Measurements from ENCODE around the gene RAC2.

The RAC2 gene

DNA sequence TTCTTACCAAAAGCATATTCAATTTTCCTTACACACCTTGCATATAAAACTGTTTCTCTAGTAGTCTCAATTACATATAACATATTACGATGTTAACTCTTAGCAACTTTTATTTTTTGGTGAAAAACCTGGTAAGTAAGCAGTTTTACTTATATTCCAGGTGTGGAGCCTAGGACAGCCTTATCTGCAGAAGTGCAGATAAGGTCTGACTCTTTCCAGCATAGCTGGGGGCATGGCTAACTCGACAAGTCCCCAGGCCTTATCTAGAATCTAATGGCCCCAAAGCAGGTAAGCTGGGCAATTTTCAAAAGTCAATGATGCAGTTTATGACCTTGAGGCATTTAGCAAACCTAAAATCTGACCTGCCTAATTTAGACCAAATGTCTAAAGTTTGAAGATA is 51.9 kb downstream of the RAC2 start:
- H4K20me1 ChIP-seq (ENCODE audit: insufficient read depth, low read length) = no peaks in the 10 kb centered on the region
- H3K4me3 ChIP-seq (ENCODE audit: low read length) = no peak overlapping the region
- H3K9me3 ChIP-seq (ENCODE audit: insufficient read depth, low read length) = 0 out of 2 replicates have a peak, but pooled peaks cover 4% of the 10 kb centered on the region
- H3K27me3 ChIP-seq (ENCODE audit: low read depth, low read length) = no peaks in the 10 kb centered on the region
- H3K36me3 ChIP-seq (replicated peaks; ENCODE audit: low read depth, low read length) = peaks cover 11% of the 10 kb centered on the region
- H3K27ac ChIP-seq (ENCODE audit: low read length) = no peak overlapping the region
- no peak overlapping the region for H3K4me2 ChIP-seq (ENCODE audit: low read length)
- no peak overlapping the region for H3K9ac ChIP-seq (ENCODE audit: low read length)
- TF ChIP-seq EZH2phosphoT487 (IDR thresholded peaks at IDR 0.05; ENCODE audit: low read depth) = no peak
- TF ChIP-seq, protein P1, sequence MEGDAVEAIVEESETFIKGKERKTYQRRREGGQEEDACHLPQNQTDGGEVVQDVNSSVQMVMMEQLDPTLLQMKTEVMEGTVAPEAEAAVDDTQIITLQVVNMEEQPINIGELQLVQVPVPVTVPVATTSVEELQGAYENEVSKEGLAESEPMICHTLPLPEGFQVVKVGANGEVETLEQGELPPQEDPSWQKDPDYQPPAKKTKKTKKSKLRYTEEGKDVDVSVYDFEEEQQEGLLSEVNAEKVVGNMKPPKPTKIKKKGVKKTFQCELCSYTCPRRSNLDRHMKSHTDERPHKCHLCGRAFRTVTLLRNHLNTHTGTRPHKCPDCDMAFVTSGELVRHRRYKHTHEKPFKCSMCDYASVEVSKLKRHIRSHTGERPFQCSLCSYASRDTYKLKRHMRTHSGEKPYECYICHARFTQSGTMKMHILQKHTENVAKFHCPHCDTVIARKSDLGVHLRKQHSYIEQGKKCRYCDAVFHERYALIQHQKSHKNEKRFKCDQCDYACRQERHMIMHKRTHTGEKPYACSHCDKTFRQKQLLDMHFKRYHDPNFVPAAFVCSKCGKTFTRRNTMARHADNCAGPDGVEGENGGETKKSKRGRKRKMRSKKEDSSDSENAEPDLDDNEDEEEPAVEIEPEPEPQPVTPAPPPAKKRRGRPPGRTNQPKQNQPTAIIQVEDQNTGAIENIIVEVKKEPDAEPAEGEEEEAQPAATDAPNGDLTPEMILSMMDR (IDR thresholded peaks at IDR 0.05; ENCODE audit: low read depth, low read length) = no peak
- peaks cover 9% of the 10 kb centered on the region for H3K4me1 ChIP-seq (ENCODE audit: low read length)
- no peaks in the 10 kb centered on the region for H3K79me2 ChIP-seq (ENCODE audit: low read length)
- H2AFZ ChIP-seq (ENCODE audit: low read depth, low read length) = no peak overlapping the region

DNA sequence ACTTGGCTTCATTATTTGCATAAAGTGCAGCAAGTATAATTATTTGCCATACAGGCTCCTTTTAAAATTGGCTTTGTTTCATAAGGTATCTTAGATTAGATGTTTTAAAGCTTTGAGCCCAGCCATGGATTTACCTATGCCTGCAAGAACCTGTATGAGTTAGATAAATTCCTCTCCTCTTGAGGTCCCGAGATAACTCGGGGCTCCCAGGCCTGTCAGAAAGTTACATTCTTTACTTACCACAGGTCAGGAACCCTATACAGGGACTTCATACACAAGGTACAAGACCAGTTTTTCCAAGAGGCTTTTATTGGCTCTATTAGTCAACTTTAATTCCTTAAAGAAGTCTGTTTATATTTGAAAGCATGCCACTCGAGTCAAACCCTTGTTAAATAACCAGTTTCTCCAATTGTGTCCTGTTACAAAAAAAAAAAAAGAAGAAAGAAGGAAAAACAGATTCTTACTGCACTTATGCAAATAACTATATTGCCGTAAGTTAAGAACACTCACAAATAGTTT is 53.7 kb downstream of the RAC2 start:
- Histone ChIP-seq H3K79me2 (ENCODE audit: low read length) (no peaks in the 10 kb centered on the region), H3K4me2 (ENCODE audit: low read length) (no peak overlapping the region), H3K4me3 (ENCODE audit: low read length) (no peak overlapping the region), H3K27me3 (ENCODE audit: low read depth, low read length) (0 out of 2 replicates have a peak, but pooled peaks cover 6% of the 10 kb centered on the region), H3K27ac (ENCODE audit: low read length) (no peak overlapping the region), H4K20me1 (ENCODE audit: insufficient read depth, low read length) (no peaks in the 10 kb centered on the region), H3K9me3 (ENCODE audit: insufficient read depth, low read length) (0 out of 2 replicates have a peak, but pooled peaks cover 4% of the 10 kb centered on the region), H3K36me3 (replicated peaks; ENCODE audit: low read depth, low read length) (peaks cover 7% of the 10 kb centered on the region), H3K9ac (ENCODE audit: low read length) (no peak overlapping the region), H3K4me1 (ENCODE audit: low read length) (peaks cover 18% of the 10 kb centered on the region), H2AFZ (ENCODE audit: low read depth, low read length) (no peak overlapping the region)
- TF ChIP-seq, protein P1 (IDR thresholded peaks at IDR 0.05; ENCODE audit: low read depth, low read length) = no peak
- TF ChIP-seq EZH2phosphoT487 (IDR thresholded peaks at IDR 0.05; ENCODE audit: low read depth) = no peak

DNA sequence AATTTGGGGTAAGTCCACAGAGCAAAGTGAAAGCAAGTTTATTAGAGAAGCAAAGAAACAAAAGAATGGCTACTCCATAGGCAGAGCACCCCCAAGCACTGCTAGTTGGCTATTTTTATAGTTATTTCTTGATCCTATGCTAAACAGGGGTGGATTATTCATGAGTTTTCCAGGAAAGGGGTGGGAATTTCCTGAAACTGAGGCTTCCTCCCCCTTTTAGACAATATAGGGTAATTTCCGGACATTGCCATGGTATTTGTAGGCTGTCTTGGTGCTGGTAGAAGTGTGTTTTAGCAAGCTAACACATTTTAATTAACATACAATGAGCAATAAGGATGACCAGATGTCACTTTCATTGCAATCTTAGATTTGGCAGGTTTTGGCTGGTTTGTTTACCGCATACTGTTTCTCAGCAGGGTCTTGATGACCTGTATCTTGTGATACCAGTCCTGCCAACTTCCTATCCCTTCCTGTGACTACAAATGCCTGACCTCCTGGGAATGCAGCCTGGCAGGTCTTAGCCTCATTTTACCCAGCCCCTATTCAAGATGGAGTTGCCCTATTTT is 55.1 kb downstream of the RAC2 start:
- H3K27ac ChIP-seq (ENCODE audit: low read length) = no peak overlapping the region
- 0 out of 2 replicates have a peak, but pooled peaks cover 17% of the 10 kb centered on the region for H3K27me3 ChIP-seq (ENCODE audit: low read depth, low read length)
- 0 out of 2 replicates have a peak, but pooled peaks cover 4% of the 10 kb centered on the region for H3K9me3 ChIP-seq (ENCODE audit: insufficient read depth, low read length)
- no peaks in the 10 kb centered on the region for H4K20me1 ChIP-seq (ENCODE audit: insufficient read depth, low read length)
- H3K79me2 ChIP-seq (ENCODE audit: low read length) = no peaks in the 10 kb centered on the region
- no peak overlapping the region for H2AFZ ChIP-seq (ENCODE audit: low read depth, low read length)
- no peak for TF ChIP-seq EZH2phosphoT487 (IDR thresholded peaks at IDR 0.05; ENCODE audit: low read depth)
- TF ChIP-seq, protein P1 (IDR thresholded peaks at IDR 0.05; ENCODE audit: low read depth, low read length) = no peak
- peaks cover 7% of the 10 kb centered on the region for H3K36me3 ChIP-seq (replicated peaks; ENCODE audit: low read depth, low read length)
- no peak overlapping the region for H3K4me2 ChIP-seq (ENCODE audit: low read length)
- peaks cover 16% of the 10 kb centered on the region for H3K4me1 ChIP-seq (ENCODE audit: low read length)
- no peak overlapping the region for H3K4me3 ChIP-seq (ENCODE audit: low read length)
- no peak overlapping the region for H3K9ac ChIP-seq (ENCODE audit: low read length)

DNA sequence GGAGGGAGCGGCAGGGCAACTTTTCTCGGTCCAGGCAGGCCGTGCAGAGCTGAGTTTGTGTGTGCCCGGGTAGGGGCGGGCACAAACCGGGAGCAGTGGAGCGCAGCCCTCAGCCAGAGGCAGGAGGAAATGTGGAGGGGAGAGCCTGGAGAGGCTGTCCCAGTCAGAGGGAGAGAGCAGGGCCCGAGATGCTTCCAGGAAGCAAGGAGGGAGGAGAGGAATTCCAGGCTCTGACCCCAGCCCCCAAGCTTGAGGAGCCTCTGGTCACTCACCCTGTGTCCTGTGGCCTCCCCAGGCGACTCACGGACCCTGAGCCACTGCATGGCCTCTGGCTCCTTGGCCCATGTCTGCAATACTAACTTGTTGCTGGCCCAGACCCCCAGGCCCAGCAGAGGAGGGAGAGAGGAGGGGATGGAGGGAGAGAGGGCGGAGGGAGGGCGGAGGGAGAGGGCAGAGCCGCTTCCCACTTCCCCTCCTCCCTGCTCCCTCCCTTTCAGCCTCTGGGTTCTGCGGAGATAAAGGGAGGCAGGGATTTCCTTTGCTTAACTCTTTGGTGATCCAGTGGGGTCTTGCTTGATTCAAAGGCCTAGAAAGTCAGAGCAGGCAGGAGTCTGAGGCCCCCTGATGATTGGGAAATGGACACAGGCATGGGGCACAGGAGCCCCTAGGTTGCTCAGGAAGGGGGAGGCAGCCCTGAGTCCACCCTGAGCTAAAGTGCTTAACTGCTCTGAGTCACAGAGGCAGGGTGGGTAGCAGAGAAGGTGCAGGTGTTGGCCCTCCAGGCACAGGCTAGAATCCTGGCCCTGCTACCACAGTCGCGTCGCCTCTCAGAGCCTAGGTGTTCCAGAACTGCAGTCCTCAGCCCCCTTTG is 55.9 kb downstream of the RAC2 start, which contains the start of gene C1QTNF6:
TSS of gene C1QTNF6 (minus strand) at position 357 of the 871 bp plus-strand sequence. CDS start at position 323, 34 bp downstream.
- Histone ChIP-seq H3K4me3 (ENCODE audit: low read length) (no peak within 1 kb of the TSS), H3K4me1 (ENCODE audit: low read length) (peaks cover 10% of the 10 kb centered on the region), H3K79me2 (ENCODE audit: low read length) (no peaks in the 10 kb centered on the region), H3K9ac (ENCODE audit: low read length) (no peak within 1 kb of the TSS), H3K36me3 (replicated peaks; ENCODE audit: low read depth, low read length) (peaks cover 7% of the 10 kb centered on the region), H2AFZ (ENCODE audit: low read depth, low read length) (no peak within 1 kb of the TSS), H3K27ac (ENCODE audit: low read length) (no peak within 1 kb of the TSS), H4K20me1 (ENCODE audit: insufficient read depth, low read length) (no peaks in the 10 kb centered on the region), H3K27me3 (ENCODE audit: low read depth, low read length) (peaks cover 24% of the 10 kb centered on the region), H3K4me2 (ENCODE audit: low read length) (no peak within 1 kb of the TSS), H3K9me3 (ENCODE audit: insufficient read depth, low read length) (0 out of 2 replicates have a peak, but pooled peaks cover 4% of the 10 kb centered on the region)
- TF ChIP-seq, protein P1 (IDR thresholded peaks at IDR 0.05; ENCODE audit: low read depth, low read length) = no peak
- no peak for TF ChIP-seq EZH2phosphoT487 (IDR thresholded peaks at IDR 0.05; ENCODE audit: low read depth)
